K562 (cell line): ENCODE measurements around the gene C16orf92. TPM values are rescaled to one million over a fixed set of nuclear protein-coding genes. Genes with fewer than 3 reads are reported as not detected.
A peak's percentile ranks its signal among the peaks of the same experiment; 100 is the strongest.

ENCODE experiments used
- EHMT2 ChIP-seq: fragments of 450-650 bp; IDR thresholded peaks from 2 replicates; pipeline ENCODE4 v1.6.1; 2018; ENCODE audit warnings: antibody characterized with exemption
- ETS2 ChIP-seq: IDR thresholded peaks from 2 replicates; pipeline ENCODE4 v1.6.1; 2016; ENCODE audit warnings: borderline replicate concordance, missing genetic modification characterization, mild to moderate bottlenecking, moderate library complexity, missing compliant biosample characterization; ENCODE audit not compliant: poor library complexity, severe bottlenecking
- FIP1L1 ChIP-seq: fragments of 200-400 bp; formaldehyde crosslinking; IDR thresholded peaks from 2 replicates; pipeline ENCODE4 v1.6.1; 2018; ENCODE audit warnings: mild to moderate bottlenecking, low read depth, low read length; ENCODE audit not compliant: poor library complexity, severe bottlenecking
- FOXJ3 ChIP-seq: sonication (generic); formaldehyde crosslinking; IDR thresholded peaks from 2 replicates; pipeline ENCODE4 v1.4.0; 2020; ENCODE audit warnings: mild to moderate bottlenecking, missing genetic modification reagents
- GTF2F1 ChIP-seq: IDR thresholded peaks from 2 replicates; pipeline ENCODE4 v1.6.1; 2011; ENCODE audit warnings: low read depth, low read length, improper control_type of control experiment
- HES1 ChIP-seq: fragments of 450-650 bp; IDR thresholded peaks from 2 replicates; pipeline ENCODE4 v1.6.1; 2016; ENCODE audit warnings: low read depth, mild to moderate bottlenecking, moderate library complexity
- KDM1A ChIP-seq, 2 experiments: fragments of 450-650 bp; IDR thresholded peaks; 2 replicates each; pipeline ENCODE4 v1.6.1; 2016; ENCODE audit warnings: mild to moderate bottlenecking in 2 of 2
- MIER1 ChIP-seq: fragments of 450-650 bp; IDR thresholded peaks from 2 replicates; pipeline ENCODE4 v1.6.1; 2016; ENCODE audit warnings: antibody characterized with exemption, mild to moderate bottlenecking, low read depth
- MYC ChIP-seq, 2 experiments: fragments of 250-450 bp in 1 of 2; sonication (Bioruptor Pico) in 1 of 2; IDR thresholded peaks; 2 replicates each; pipeline versions ENCODE4 v1.5.1 to v1.6.1; 2012 to 2021; ENCODE audit warnings: low read depth in 2 of 2, borderline replicate concordance in 1 of 2, improper control_type of control experiment in 1 of 2, low read length in 1 of 2, mild to moderate bottlenecking in 1 of 2, moderate library complexity in 1 of 2
- NCOA4 ChIP-seq: fragments of 450-650 bp; IDR thresholded peaks from 2 replicates; pipeline ENCODE4 v1.6.1; 2018; ENCODE audit warnings: mild to moderate bottlenecking; ENCODE audit not compliant: partially characterized antibody
- NFRKB ChIP-seq: fragments of 450-650 bp; IDR thresholded peaks from 2 replicates; pipeline ENCODE4 v1.6.1; 2016; ENCODE audit warnings: low read depth
- SMARCE1 ChIP-seq: fragments of 450-650 bp; IDR thresholded peaks from 2 replicates; pipeline ENCODE4 v1.7.1; 2016; ENCODE audit warnings: mild to moderate bottlenecking
- TAF1 ChIP-seq: IDR thresholded peaks from 2 replicates; pipeline ENCODE4 v1.6.1; 2011; ENCODE audit warnings: mild to moderate bottlenecking, low read length, moderate library complexity; ENCODE audit not compliant: insufficient read depth, control insufficient read depth, severe bottlenecking; ENCODE audit errors: extremely low read depth
- polyA plus RNA-seq, 8 experiments: library from polyadenylated mRNA; depleted of rRNA in 4 of 8; stranded (reverse) in 5 of 8; unstranded in 3 of 8; fragments of >200 nt; fragmentation: Nextera tagmentation in 2 of 8; fragmentation: Illumina TruSeq in 1 of 8; extraction: Ambion mirVana in 2 of 8; extraction: Trizol in 1 of 8; gene quantifications; 2 replicates each; pipeline versions ENCODE4 v1.2.1 to v1.2.3, GENCODE V29; 2011 to 2014; ENCODE audit warnings: inconsistent platforms in 1 of 8, missing spikeins in 1 of 8
- total RNA-seq, 7 experiments: library from RNA; depleted of rRNA in 6 of 7; stranded (reverse); fragments of >200 nt in 6 of 7; fragmentation: Illumina TruSeq in 2 of 7; extraction: Trizol in 2 of 7; gene quantifications; 2 replicates each; pipeline versions ENCODE4 v1.2.1 to v1.2.3, GENCODE V29; 2011 to 2021; ENCODE audit warnings: low replicate concordance in 1 of 7
- TF ChIP-seq, protein P1 (sequence below): IDR thresholded peaks from 2 replicates; pipeline ENCODE4 v1.6.1; 2016; ENCODE audit warnings: missing genetic modification characterization, missing compliant biosample characterization
- TF ChIP-seq, protein P2 (sequence below): fragments of 450-650 bp; IDR thresholded peaks from 2 replicates; pipeline ENCODE4 v1.6.1; 2014; ENCODE audit warnings: low read depth, mild to moderate bottlenecking, moderate library complexity, borderline replicate concordance
- TF ChIP-seq, protein P3 (sequence below): sonication (generic); formaldehyde crosslinking; IDR thresholded peaks from 2 replicates; pipeline ENCODE4 v1.4.0; 2020; ENCODE audit warnings: mild to moderate bottlenecking, missing genetic modification reagents
- TF ChIP-seq, protein P4 (sequence below): fragments of 250-450 bp; sonication (Bioruptor Pico); IDR thresholded peaks from 2 replicates; pipeline ENCODE4 v1.4.0; 2020; ENCODE audit warnings: mild to moderate bottlenecking, moderate library complexity, borderline replicate concordance

The C16orf92 gene
- total and polyA plus RNA-seq, 9 of the 15 experiments (the other 6 are each of a cell fraction or from before 2014, with no cell fraction given) = not detected

GRCh38 chr16:30065102-30065942 is 42.3 kb downstream of the C16orf92 start, which contains the start of gene ALDOA (continued):
- peak; percentile 89 for TF ChIP-seq MYC (IDR thresholded peaks at IDR 0.05; ENCODE audit: low read depth, low read length)
- TF ChIP-seq MYC (CRISPR knock-in tag; IDR thresholded peaks at IDR 0.05; ENCODE audit: borderline replicate concordance, low read depth) = peak; percentile 87; the same call in 1 of the 2 replicates
- TF ChIP-seq MIER1 = no peak
- no peak for TF ChIP-seq FOXJ3 (CRISPR knock-in tag)
- TF ChIP-seq NFRKB = peak; percentile 76
- TF ChIP-seq, protein P1, sequence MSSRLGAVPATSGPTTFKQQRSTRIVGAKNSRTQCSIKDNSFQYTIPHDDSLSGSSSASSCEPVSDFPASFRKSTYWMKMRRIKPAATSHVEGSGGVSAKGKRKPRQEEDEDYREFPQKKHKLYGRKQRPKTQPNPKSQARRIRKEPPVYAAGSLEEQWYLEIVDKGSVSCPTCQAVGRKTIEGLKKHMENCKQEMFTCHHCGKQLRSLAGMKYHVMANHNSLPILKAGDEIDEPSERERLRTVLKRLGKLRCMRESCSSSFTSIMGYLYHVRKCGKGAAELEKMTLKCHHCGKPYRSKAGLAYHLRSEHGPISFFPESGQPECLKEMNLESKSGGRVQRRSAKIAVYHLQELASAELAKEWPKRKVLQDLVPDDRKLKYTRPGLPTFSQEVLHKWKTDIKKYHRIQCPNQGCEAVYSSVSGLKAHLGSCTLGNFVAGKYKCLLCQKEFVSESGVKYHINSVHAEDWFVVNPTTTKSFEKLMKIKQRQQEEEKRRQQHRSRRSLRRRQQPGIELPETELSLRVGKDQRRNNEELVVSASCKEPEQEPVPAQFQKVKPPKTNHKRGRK = no peak
- peak; percentile 93 for TF ChIP-seq GTF2F1
- TF ChIP-seq ETS2 (tag) = no peak
- TF ChIP-seq NCOA4 = no peak
- peak; percentile 78 for TF ChIP-seq TAF1
- peak; percentile 81 for TF ChIP-seq FIP1L1
- TF ChIP-seq, protein P2, sequence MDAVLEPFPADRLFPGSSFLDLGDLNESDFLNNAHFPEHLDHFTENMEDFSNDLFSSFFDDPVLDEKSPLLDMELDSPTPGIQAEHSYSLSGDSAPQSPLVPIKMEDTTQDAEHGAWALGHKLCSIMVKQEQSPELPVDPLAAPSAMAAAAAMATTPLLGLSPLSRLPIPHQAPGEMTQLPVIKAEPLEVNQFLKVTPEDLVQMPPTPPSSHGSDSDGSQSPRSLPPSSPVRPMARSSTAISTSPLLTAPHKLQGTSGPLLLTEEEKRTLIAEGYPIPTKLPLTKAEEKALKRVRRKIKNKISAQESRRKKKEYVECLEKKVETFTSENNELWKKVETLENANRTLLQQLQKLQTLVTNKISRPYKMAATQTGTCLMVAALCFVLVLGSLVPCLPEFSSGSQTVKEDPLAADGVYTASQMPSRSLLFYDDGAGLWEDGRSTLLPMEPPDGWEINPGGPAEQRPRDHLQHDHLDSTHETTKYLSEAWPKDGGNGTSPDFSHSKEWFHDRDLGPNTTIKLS = peak; percentile 90
- TF ChIP-seq, protein P3, sequence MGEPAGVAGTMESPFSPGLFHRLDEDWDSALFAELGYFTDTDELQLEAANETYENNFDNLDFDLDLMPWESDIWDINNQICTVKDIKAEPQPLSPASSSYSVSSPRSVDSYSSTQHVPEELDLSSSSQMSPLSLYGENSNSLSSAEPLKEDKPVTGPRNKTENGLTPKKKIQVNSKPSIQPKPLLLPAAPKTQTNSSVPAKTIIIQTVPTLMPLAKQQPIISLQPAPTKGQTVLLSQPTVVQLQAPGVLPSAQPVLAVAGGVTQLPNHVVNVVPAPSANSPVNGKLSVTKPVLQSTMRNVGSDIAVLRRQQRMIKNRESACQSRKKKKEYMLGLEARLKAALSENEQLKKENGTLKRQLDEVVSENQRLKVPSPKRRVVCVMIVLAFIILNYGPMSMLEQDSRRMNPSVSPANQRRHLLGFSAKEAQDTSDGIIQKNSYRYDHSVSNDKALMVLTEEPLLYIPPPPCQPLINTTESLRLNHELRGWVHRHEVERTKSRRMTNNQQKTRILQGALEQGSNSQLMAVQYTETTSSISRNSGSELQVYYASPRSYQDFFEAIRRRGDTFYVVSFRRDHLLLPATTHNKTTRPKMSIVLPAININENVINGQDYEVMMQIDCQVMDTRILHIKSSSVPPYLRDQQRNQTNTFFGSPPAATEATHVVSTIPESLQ (CRISPR knock-in tag) = 0 out of 2 replicates have a peak, but pooled peaks have one; percentile 63
- no peak for TF ChIP-seq EHMT2
- peak in 1 of 2 experiments; percentile 48; a peak in 1 of 4 replicates for TF ChIP-seq KDM1A (IDR thresholded peaks at IDR 0.05)
- peak; percentile 43; the same call in 1 of the 2 replicates for TF ChIP-seq HES1
- peak; percentile 23; the same call in 1 of the 2 replicates for TF ChIP-seq SMARCE1
- TF ChIP-seq, protein P4, sequence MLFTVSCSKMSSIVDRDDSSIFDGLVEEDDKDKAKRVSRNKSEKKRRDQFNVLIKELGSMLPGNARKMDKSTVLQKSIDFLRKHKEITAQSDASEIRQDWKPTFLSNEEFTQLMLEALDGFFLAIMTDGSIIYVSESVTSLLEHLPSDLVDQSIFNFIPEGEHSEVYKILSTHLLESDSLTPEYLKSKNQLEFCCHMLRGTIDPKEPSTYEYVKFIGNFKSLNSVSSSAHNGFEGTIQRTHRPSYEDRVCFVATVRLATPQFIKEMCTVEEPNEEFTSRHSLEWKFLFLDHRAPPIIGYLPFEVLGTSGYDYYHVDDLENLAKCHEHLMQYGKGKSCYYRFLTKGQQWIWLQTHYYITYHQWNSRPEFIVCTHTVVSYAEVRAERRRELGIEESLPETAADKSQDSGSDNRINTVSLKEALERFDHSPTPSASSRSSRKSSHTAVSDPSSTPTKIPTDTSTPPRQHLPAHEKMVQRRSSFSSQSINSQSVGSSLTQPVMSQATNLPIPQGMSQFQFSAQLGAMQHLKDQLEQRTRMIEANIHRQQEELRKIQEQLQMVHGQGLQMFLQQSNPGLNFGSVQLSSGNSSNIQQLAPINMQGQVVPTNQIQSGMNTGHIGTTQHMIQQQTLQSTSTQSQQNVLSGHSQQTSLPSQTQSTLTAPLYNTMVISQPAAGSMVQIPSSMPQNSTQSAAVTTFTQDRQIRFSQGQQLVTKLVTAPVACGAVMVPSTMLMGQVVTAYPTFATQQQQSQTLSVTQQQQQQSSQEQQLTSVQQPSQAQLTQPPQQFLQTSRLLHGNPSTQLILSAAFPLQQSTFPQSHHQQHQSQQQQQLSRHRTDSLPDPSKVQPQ (CRISPR knock-in tag) = no peak
